Stomach (tissue), 9 donors: ENCODE data around the gene AUH. TPM values are rescaled to one million over a fixed set of nuclear protein-coding genes. Genes with fewer than 3 reads are reported as not detected.
A peak's percentile ranks its signal among the peaks of the same experiment; 100 is the strongest.

Experiments used
- DNase-seq, 2 donors: peaks; one replicate each; pipeline versions ENCODE4 v3.0.0 to v3.0.0-alpha.2; 2013 to 2019
- H3K27ac ChIP-seq, 5 donors: fragments of 200-600 bp in 4 of 5; sonication (generic) in 4 of 5; one replicate each; pipeline ENCODE4 v1.5.1; 2013 to 2019; ENCODE audit warnings: mild to moderate bottlenecking in 1 of 5, moderate library complexity in 1 of 5
- H3K27me3 ChIP-seq, 3 donors: fragments of 200-600 bp; sonication (generic); one replicate each; pipeline ENCODE4 v1.5.1; 2017 to 2019; ENCODE audit warnings: mixed run types in 1 of 3
- H3K36me3 ChIP-seq, 4 donors: fragments of 200-600 bp; sonication (generic); 1 replicate in 3 of 4; 2 replicates in 1 of 4; pipeline ENCODE4 v1.5.1; 2016 to 2019
- H3K4me1 ChIP-seq, 4 donors: fragments of 200-600 bp; sonication (generic); one replicate each; pipeline ENCODE4 v1.5.1; 2016 to 2019
- H3K4me3 ChIP-seq, 4 donors: fragments of 200-600 bp; sonication (generic) in 3 of 4; one replicate each; pipeline ENCODE4 v1.5.1; 2016 to 2019; ENCODE audit warnings: mild to moderate bottlenecking in 1 of 4
- H3K9me3 ChIP-seq, 4 donors: fragments of 200-600 bp; sonication (generic); one replicate each; pipeline ENCODE4 v1.5.1; 2016 to 2019
- EP300 ChIP-seq: sonication (generic); formaldehyde crosslinking; IDR thresholded peaks from one replicate; pipeline ENCODE4 v1.6.1; 2017; ENCODE audit warnings: antibody characterized with exemption
- POLR2A ChIP-seq, 4 donors: fragments of 450-650 bp; IDR thresholded peaks; one replicate each; pipeline ENCODE4 v1.6.1; 2016; ENCODE audit warnings: antibody characterized with exemption in 4 of 4, control low read depth in 2 of 4, mild to moderate bottlenecking in 1 of 4, moderate library complexity in 1 of 4
- POLR2AphosphoS5 ChIP-seq, 3 donors: sonication (generic); formaldehyde crosslinking; IDR thresholded peaks; one replicate each; pipeline ENCODE4 v1.6.1; 2016; ENCODE audit warnings: antibody characterized with exemption in 3 of 3
- WGBS, 5 donors: extraction: QIAGEN DNeasy Blood & Tissue Kit in 3 of 5; methylation state at CpG; one replicate each; pipeline versions ENCODE4 v1.1.5 to v1.1.7; 2013 to 2018; 5-methylcytosine and 5-hydroxymethylcytosine counted together
- intact Hi-C: fragments of 100-400 bp; cut with DNase I; formaldehyde crosslinking; loops from one replicate; pipeline ENCODE4 v1.15.1; 2023; ENCODE audit warnings: low total_unique reads
- polyA plus RNA-seq, 3 donors: library from polyadenylated mRNA; stranded (reverse); fragments of 200-250 nt; gene quantifications; one replicate each; pipeline ENCODE4 v1.2.3, GENCODE V29; 2013
- total RNA-seq, 5 donors: library from RNA; depleted of rRNA; stranded (reverse); fragments of >200 nt; gene quantifications; one replicate each; pipeline versions ENCODE4 v1.1.0 to v1.2.3, GENCODE V29; 2014 to 2016
- TF ChIP-seq, protein P1 (sequence below), 7 experiments: fragments of 450-650 bp in 4 of 7; fragments of 200-600 bp in 3 of 7; sonication (generic) in 3 of 7; IDR thresholded peaks; one replicate each; pipeline ENCODE4 v1.5.1; 2016 to 2019; ENCODE audit warnings: antibody characterized with exemption in 7 of 7, control low read depth in 2 of 7, mild to moderate bottlenecking in 1 of 7
- donor health status: healthy with polysubstance abuse.
- donor health status: Bipolar disorder and iron deficiency.
- donor health status: healthy.

The AUH gene
- total and polyA plus RNA-seq, 8 donors, result 5.8 to 331 (median 24.5) TPM

DNA sequence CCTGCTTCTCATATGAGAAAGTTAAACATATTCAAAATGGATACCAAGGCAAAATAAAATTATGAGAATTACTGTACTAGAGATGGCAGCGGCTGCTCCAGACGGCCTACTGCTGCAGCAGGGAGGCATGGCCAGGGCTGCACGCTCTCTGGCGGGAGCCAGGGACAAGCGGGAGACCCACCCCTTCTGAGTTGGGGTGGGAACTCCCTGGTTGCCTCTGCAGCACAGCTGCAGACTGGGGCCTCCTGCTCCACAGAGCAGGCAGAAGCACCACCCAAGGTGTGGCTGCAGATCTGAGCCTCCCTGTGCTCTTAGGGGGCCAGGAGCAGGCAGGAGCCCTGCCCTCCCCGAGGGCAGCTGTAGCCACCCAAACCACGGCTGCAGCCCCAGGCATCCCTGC is 2.3 kb upstream of the AUH start:
- 76 to 90% (median 83%) methylated on average over 7 of the region's 7 CpGs for WGBS, 5 donors
- TF ChIP-seq POLR2AphosphoS5 (IDR thresholded peaks at IDR 0.05) (no peak), POLR2A (IDR thresholded peaks at IDR 0.05) (no peak), EP300 (no peak)
- TF ChIP-seq, protein P1, sequence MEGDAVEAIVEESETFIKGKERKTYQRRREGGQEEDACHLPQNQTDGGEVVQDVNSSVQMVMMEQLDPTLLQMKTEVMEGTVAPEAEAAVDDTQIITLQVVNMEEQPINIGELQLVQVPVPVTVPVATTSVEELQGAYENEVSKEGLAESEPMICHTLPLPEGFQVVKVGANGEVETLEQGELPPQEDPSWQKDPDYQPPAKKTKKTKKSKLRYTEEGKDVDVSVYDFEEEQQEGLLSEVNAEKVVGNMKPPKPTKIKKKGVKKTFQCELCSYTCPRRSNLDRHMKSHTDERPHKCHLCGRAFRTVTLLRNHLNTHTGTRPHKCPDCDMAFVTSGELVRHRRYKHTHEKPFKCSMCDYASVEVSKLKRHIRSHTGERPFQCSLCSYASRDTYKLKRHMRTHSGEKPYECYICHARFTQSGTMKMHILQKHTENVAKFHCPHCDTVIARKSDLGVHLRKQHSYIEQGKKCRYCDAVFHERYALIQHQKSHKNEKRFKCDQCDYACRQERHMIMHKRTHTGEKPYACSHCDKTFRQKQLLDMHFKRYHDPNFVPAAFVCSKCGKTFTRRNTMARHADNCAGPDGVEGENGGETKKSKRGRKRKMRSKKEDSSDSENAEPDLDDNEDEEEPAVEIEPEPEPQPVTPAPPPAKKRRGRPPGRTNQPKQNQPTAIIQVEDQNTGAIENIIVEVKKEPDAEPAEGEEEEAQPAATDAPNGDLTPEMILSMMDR (IDR thresholded peaks at IDR 0.05), result no peak
- no peak overlapping the region for H3K4me3 ChIP-seq
- H3K9me3 ChIP-seq, result no peaks in the 10 kb centered on the region
- intact Hi-C loops, result loop anchor here (10.0 kb wide), 1 partner anchor 51 kb away; no protein-coding TSS in a partner anchor
- H3K27ac ChIP-seq, result no peak overlapping the region
- H3K27me3 ChIP-seq, result no peaks in the 10 kb centered on the region
- peaks cover 20 to 28% (median 25%) of the 10 kb centered on the region in 4 donors for H3K4me1 ChIP-seq
- no peak for DNase-seq
- no peaks in the 10 kb centered on the region for H3K36me3 ChIP-seq

DNA sequence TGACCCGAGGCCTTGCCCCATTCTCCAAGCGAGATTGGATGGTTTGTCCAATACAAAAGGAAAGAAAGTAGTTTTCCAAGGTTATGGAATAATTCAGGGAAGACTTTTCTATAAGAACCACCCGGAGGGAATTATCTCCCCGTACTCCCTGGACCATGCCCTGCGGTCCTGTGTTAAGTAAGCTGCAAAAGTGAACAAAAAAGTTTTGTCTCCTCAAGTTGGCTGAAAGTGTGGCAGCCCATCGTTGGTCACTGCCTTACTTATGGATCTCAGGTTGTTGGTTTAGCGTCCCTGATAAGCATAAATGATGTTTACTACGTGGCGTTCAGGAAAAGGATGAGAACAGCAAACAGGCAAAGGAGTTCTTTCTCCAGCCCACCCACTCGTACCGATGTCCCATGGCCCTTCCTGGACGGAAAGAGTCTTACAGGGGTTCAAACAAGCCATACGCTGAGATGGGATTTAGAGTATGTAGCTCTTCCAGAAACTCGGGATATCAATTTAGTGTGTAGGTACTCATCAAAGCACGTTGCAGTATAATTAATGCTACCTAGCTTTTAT is 413 bp upstream of the AUH start:
- Histone ChIP-seq H3K4me3 (peak overlapping the region; percentile 96 to 100 (median 98)), H3K27me3 (no peaks in the 10 kb centered on the region), H3K27ac (peak overlapping the region; percentile 92 to 98 (median 95)), H3K36me3 (peaks cover 0 to 2% (median 1%) of the 10 kb centered on the region in 4 donors), H3K9me3 (no peaks in the 10 kb centered on the region), H3K4me1 (peaks cover 20 to 45% (median 31%) of the 10 kb centered on the region in 4 donors)
- TF ChIP-seq, protein P1 (IDR thresholded peaks at IDR 0.05), result no peak
- TF ChIP-seq POLR2AphosphoS5 (IDR thresholded peaks at IDR 0.05) (no peak), EP300 (no peak), POLR2A (IDR thresholded peaks at IDR 0.05) (no peak)
- intact Hi-C loops, result loop anchor here (10.0 kb wide), 1 partner anchor 53 kb away; no protein-coding TSS in a partner anchor
- 46 to 56% (median 48%) methylated on average over 15 of the region's 15 CpGs for WGBS, 5 donors
- DNase-seq, result no peak

DNA sequence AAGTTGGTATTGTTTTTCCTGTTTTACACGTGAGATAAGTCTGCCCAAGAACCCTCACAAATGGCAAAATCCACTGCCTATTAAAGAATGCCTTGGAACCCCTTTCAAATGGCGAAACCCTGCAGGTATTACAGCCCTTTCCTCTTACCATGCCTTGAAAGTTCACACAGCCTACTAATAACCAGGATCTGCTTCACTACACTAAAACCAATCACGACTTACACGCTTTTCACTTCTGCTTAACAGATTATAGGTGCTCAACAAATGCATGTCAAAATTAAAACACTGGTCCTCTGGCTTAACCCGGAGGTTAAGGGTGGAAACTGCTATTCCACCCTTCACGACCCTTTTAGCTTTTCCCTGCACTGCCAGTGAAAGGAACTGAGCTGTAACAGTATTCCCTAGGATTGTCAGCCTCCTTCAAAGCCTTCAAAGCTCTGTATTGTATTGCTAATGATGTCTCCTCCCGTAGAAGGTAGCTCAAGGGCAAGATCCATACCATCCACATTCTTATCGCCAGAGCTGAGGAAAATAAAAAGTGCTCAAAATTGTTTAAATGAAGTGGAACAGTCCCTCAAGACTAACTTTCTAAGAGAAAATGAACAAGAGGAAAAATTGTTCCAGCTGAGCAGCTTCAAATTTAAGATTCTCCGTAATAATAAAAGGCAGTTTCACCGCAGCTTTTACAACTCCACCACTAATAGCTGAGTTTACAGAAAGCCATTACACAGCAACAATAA is 997 bp downstream of the AUH start:
- peaks cover 20 to 52% (median 33%) of the 10 kb centered on the region in 4 donors for H3K4me1 ChIP-seq
- peak overlapping the region; percentile 96 to 100 (median 98) for H3K4me3 ChIP-seq
- TF ChIP-seq EP300, result no peak
- TF ChIP-seq POLR2A (IDR thresholded peaks at IDR 0.05), result no peak
- TF ChIP-seq, protein P1 (IDR thresholded peaks at IDR 0.05), result no peak
- TF ChIP-seq POLR2AphosphoS5 (IDR thresholded peaks at IDR 0.05), result no peak
- H3K27me3 ChIP-seq, result no peaks in the 10 kb centered on the region
- 13 to 16% (median 14%) methylated on average over 10 of the region's 10 CpGs for WGBS, 5 donors
- peaks cover 0 to 9% (median 3%) of the 10 kb centered on the region in 4 donors for H3K36me3 ChIP-seq
- intact Hi-C loops, result loop anchor here (10.0 kb wide), 1 partner anchor 54 kb away; no protein-coding TSS in a partner anchor
- H3K9me3 ChIP-seq, result no peaks in the 10 kb centered on the region
- peak in 1 of 2 donors; percentile 26 for DNase-seq
- peak overlapping the region; percentile 92 to 98 (median 95) for H3K27ac ChIP-seq

DNA sequence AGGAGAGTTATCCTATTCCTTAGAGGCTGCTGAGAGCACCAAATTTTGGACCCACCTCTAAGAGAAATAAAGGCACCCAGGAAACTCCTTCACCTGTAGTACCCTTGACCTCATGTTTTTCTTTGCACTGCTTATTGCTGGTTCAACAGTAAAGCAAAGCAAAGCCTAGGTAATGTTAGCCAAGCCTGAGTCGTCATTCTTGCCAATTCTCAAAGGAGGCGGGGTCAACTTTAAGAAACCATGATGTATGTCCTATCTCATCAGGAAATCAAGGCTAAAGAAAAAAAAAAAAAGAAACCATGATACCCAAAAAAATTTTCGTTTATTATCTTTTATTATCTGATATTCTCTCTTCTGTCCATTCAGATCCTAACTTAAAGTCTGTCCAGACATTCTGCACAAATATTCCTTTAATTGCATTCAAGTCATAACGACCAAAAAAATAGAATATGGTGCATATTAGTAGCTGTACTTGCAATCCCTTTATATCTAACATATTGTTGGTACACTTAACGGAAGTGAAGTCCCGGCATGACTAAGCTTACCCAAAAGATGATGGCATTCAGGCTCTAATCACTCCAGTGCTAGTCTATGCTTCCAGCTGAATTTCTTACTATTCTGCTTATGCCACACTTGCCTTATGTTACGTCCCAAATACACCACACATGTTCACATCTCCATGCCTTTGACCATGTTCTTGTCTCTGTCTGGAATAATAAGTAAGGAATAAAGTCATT is 1.8 kb downstream of the AUH start:
- Histone ChIP-seq H3K27ac (peak overlapping the region in 2 of 5 donors; percentile 95 to 98), H3K4me3 (peak overlapping the region; percentile 96 to 100 (median 98)), H3K36me3 (peaks cover 3 to 17% (median 10%) of the 10 kb centered on the region in 4 donors), H3K4me1 (peaks cover 20 to 52% (median 33%) of the 10 kb centered on the region in 4 donors), H3K27me3 (no peaks in the 10 kb centered on the region), H3K9me3 (no peaks in the 10 kb centered on the region)
- no peak for TF ChIP-seq POLR2A (IDR thresholded peaks at IDR 0.05)
- TF ChIP-seq, protein P1 (IDR thresholded peaks at IDR 0.05), result no peak
- TF ChIP-seq EP300, result no peak
- TF ChIP-seq POLR2AphosphoS5 (IDR thresholded peaks at IDR 0.05), result no peak
- intact Hi-C loops, result loop anchor here (10.0 kb wide), 1 partner anchor 55 kb away; no protein-coding TSS in a partner anchor
- DNase-seq, result no peak
- 51 to 57% (median 52%) methylated on average over 7 of the region's 7 CpGs for WGBS, 5 donors
